Heart left ventricle (tissue), 13 donors: Measurements from ENCODE around the gene TUBGCP5.

Source experiments
- CTCF ChIP-seq, 12 donors: fragments of 200-600 bp; sonication (generic) in 4 of 12; IDR thresholded peaks; one replicate each; pipeline versions ENCODE4 v1.5.0 to v1.8.0; 2018 to 2022; ENCODE audit warnings: antibody characterized with exemption in 12 of 12, mild to moderate bottlenecking in 5 of 12
- POLR2A ChIP-seq, 2 donors: fragments of 450-650 bp; IDR thresholded peaks; one replicate each; pipeline ENCODE4 v1.6.1; 2017; ENCODE audit warnings: antibody characterized with exemption in 2 of 2, mild to moderate bottlenecking in 2 of 2, moderate library complexity in 2 of 2
- donor health status: ischemic (EF 13 %, LVEDD 7.1; RV severe dilation, severe dysfunction).
- donor health status: DM: no; HTN: yes; CAD: no.
- donor health status: DM: no; HTN: no; CAD: no.
- donor health status: ischemic (EF 25% LVEDD 6.9; RV normal size, moderate dysfunction).
- donor health status: ischemic (EF 25% LVEDD 5.7; RV mildly dilated, moderate dysfunction).
- donor health status: ischemic (EF 35%, LVEDD 5.7; RV mildly dilated, moderate dysfunction).
- donor health status: nonischemic (EF 11% LVEDD 7.7; RV severe dilation, severe dysfunction).
- donor health status: DM: yes; HTN: yes; CAD: no.
- donor health status: PGD.
- donor health status: ischemic (EF 29% LVEDD 5.4; RV normal size, mild dysfunction).
- donor health status: nonischemic (EF 23%, LVEDD 6.1; RV moderate dilation, normal function).

DNA sequence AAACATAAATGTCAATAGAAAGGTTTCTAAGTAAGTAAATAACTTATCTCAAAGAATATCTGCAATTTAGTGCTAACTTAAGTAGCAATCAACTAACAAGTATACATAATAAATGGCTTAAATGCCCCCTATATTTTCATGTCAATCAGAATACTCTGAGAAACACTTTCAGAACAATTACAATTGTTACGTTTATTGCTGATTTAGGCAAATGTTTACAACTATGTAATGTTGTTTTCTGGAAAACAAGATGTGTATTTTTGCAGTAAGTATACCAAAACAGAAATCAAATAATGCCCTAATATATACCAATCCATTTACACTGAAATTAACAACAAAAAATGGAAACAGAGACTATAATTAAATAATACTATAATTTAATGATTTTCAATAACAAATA is 13.2 kb downstream of the TUBGCP5 start:
- no peak for TF ChIP-seq POLR2A (IDR thresholded peaks at IDR 0.05)
- TF ChIP-seq CTCF (IDR thresholded peaks at IDR 0.05): no peak
